DND-41 (cell line): ENCODE data around the gene CYFIP1.

Experiments used
- ATAC-seq: fragments of 200-7000 bp; cut with Tn5 transposase; 3 replicates; pipeline ENCODE4 v1.9.1; 2021; ENCODE audit warnings: low read depth; ENCODE audit not compliant: insufficient read depth
- DNase-seq: peaks from one replicate; pipeline ENCODE4 v3.0.0-alpha.2; 2020
- H2AFZ ChIP-seq: 2 replicates; pipeline ENCODE4 v1.6.0; 2012; ENCODE audit warnings: low read depth, low read length
- H3K27ac ChIP-seq: 2 replicates; pipeline ENCODE4 v1.5.1; 2012; ENCODE audit warnings: low read length, inconsistent platforms
- H3K27me3 ChIP-seq: fragments of 200-600 bp; sonication (generic); 2 replicates; pipeline ENCODE4 v1.6.0; 2012; ENCODE audit warnings: low read length, mild to moderate bottlenecking, inconsistent platforms; ENCODE audit not compliant: insufficient read depth, poor library complexity
- H3K36me3 ChIP-seq: 2 replicates; pipeline ENCODE4 v1.5.1; 2012; ENCODE audit warnings: low read length, inconsistent platforms; ENCODE audit not compliant: insufficient read depth
- H3K4me1 ChIP-seq: 2 replicates; pipeline ENCODE4 v1.5.1; 2012; ENCODE audit warnings: mild to moderate bottlenecking, low read length; ENCODE audit not compliant: insufficient read depth
- H3K4me2 ChIP-seq: 2 replicates; pipeline ENCODE4 v1.6.0; 2012; ENCODE audit warnings: mild to moderate bottlenecking, moderate library complexity, low read length, inconsistent platforms; ENCODE audit not compliant: insufficient read depth
- H3K4me3 ChIP-seq, 2 experiments: fragments of 200-600 bp in 1 of 2; shearing (Covaris generic) in 1 of 2; 2 replicates each; pipeline ENCODE4 v1.5.1; 2012 to 2016; ENCODE audit warnings: inconsistent platforms in 2 of 2, low read length in 2 of 2, mild to moderate bottlenecking in 2 of 2, low read depth in 1 of 2, moderate library complexity in 1 of 2
- H3K79me2 ChIP-seq: 2 replicates; pipeline ENCODE4 v1.6.0; 2012; ENCODE audit warnings: low read length, inconsistent platforms; ENCODE audit not compliant: insufficient read depth
- H3K9ac ChIP-seq: 2 replicates; pipeline ENCODE4 v1.6.0; 2012; ENCODE audit warnings: low read depth, mild to moderate bottlenecking, inconsistent platforms, low read length, moderate library complexity
- H3K9me3 ChIP-seq: 2 replicates; pipeline ENCODE4 v1.5.1; 2012; ENCODE audit warnings: low read length, moderate library complexity, mild to moderate bottlenecking, inconsistent platforms; ENCODE audit not compliant: insufficient read depth, severe bottlenecking
- H4K20me1 ChIP-seq: 2 replicates; pipeline ENCODE4 v1.6.0; 2012; ENCODE audit warnings: low read length; ENCODE audit not compliant: insufficient read depth
- EZH2 ChIP-seq: IDR thresholded peaks from 3 replicates; pipeline ENCODE4 v1.6.1; 2012; ENCODE audit warnings: borderline replicate concordance, low read depth, mild to moderate bottlenecking, moderate library complexity, low read length, inconsistent platforms; ENCODE audit not compliant: severe bottlenecking
- TF ChIP-seq, protein P1 (sequence below): IDR thresholded peaks from 2 replicates; pipeline ENCODE4 v1.5.1; 2012; ENCODE audit warnings: borderline replicate concordance, low read length, moderate library complexity, mild to moderate bottlenecking; ENCODE audit not compliant: poor library complexity, severe bottlenecking; ENCODE audit errors: extremely low read depth

CYFIP1 gene

DNA sequence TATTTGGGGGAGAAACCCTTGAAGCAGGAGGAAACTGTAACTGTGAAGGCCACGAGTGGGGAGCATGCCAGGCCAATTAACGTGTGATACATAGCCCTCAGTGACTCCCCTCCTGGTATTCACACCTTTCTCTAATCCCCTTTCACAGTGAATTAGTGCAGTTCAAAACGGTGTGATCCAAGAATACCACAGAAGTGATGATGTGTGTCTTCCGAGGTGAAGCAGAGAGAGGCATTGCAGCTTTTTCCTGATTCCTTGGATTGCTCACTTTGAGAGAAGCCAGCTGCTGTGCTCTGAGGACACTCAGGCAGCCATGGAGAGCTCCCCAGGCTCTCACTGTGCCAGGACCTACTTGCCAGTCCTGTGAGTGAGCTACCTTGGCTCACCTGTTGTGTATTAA lies 124.4 kb downstream of the CYFIP1 start:
- H3K27me3 ChIP-seq: no peaks in the 10 kb centered on the region

DNA sequence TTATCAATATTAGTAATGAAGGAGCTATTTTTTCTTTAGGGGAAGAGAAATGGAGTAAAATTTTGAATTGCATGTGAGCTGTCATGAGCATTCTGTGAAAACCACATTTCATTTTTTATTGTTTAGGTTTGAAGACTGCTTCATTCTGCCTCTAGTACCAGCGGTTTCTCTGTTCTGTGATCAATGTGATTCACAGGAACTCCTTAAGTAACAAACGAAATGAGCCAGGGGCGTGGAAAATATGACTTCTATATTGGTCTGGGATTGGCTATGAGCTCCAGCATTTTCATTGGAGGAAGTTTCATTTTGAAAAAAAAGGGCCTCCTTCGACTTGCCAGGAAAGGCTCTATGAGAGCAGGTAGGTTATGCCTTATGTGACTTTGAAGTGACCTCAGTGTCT lies 128.7 kb downstream of the CYFIP1 start:
- TF ChIP-seq, protein P1, sequence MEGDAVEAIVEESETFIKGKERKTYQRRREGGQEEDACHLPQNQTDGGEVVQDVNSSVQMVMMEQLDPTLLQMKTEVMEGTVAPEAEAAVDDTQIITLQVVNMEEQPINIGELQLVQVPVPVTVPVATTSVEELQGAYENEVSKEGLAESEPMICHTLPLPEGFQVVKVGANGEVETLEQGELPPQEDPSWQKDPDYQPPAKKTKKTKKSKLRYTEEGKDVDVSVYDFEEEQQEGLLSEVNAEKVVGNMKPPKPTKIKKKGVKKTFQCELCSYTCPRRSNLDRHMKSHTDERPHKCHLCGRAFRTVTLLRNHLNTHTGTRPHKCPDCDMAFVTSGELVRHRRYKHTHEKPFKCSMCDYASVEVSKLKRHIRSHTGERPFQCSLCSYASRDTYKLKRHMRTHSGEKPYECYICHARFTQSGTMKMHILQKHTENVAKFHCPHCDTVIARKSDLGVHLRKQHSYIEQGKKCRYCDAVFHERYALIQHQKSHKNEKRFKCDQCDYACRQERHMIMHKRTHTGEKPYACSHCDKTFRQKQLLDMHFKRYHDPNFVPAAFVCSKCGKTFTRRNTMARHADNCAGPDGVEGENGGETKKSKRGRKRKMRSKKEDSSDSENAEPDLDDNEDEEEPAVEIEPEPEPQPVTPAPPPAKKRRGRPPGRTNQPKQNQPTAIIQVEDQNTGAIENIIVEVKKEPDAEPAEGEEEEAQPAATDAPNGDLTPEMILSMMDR: no peak
- no peak for TF ChIP-seq EZH2
- H3K27ac ChIP-seq: no peak overlapping the region

More for the DNA sequence above, 124.4 kb downstream of the CYFIP1 start:
- Histone ChIP-seq H3K4me1 (no peaks in the 10 kb centered on the region), H3K4me3 (no peak overlapping the region), H3K9me3 (no peaks in the 10 kb centered on the region), H3K36me3 (peaks cover 56% of the 10 kb centered on the region), H4K20me1 (no peaks in the 10 kb centered on the region; the same call in 1 of the 2 replicates), H2AFZ (no peak overlapping the region), H3K4me2 (no peak overlapping the region), H3K27ac (no peak overlapping the region), H3K79me2 (peaks cover 3% of the 10 kb centered on the region; the same call in 1 of the 2 replicates), H3K9ac (no peak overlapping the region)
- DNase-seq: no peak
- ATAC-seq: no peak
- TF ChIP-seq, protein P1: no peak
- no peak for TF ChIP-seq EZH2

DNA sequence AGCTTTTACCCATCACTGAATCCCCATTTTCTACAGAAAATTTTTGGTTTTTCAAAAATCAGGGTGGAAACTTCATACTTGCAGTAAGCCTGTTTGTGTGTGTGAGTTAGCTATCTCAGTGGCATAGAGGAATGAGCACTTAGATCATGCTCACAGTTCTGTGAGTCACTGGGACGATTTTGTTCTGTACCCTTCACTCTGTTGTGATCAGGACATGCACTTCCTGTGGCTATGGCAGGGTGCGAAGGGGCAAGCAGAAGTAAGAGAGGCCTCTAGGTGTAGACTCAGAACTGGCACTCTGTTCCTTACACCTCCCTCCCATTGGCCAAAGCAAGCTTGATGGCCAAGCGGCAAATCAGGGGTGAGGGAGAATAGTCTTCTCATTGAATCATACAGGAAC lies 130.1 kb downstream of the CYFIP1 start:
- Histone ChIP-seq H2AFZ (no peak overlapping the region), H4K20me1 (peaks cover 19% of the 10 kb centered on the region; the same call in 1 of the 2 replicates), H3K79me2 (peaks cover 48% of the 10 kb centered on the region), H3K27me3 (no peaks in the 10 kb centered on the region), H3K9me3 (no peaks in the 10 kb centered on the region), H3K4me3 (no peak overlapping the region), H3K27ac (no peak overlapping the region), H3K9ac (no peak overlapping the region), H3K4me1 (no peaks in the 10 kb centered on the region), H3K36me3 (peaks cover 72% of the 10 kb centered on the region), H3K4me2 (no peak overlapping the region)
- DNase-seq (no peak), ATAC-seq (no peak)
- TF ChIP-seq EZH2: no peak
- TF ChIP-seq, protein P1: no peak

More for the DNA sequence above, 128.7 kb downstream of the CYFIP1 start:
- peaks cover 66% of the 10 kb centered on the region for H3K36me3 ChIP-seq
- H4K20me1 ChIP-seq: peaks cover 10% of the 10 kb centered on the region; the same call in 1 of the 2 replicates
- no peak overlapping the region for H3K4me3 ChIP-seq
- H2AFZ ChIP-seq: no peak overlapping the region
- no peaks in the 10 kb centered on the region for H3K4me1 ChIP-seq
- no peak overlapping the region for H3K4me2 ChIP-seq
- H3K79me2 ChIP-seq: peaks cover 34% of the 10 kb centered on the region; the same call in 1 of the 2 replicates
- DNase-seq: no peak
- H3K9me3 ChIP-seq: no peaks in the 10 kb centered on the region
- ATAC-seq: no peak
- no peaks in the 10 kb centered on the region for H3K27me3 ChIP-seq
- no peak overlapping the region for H3K9ac ChIP-seq
